ENCODE measurements around the gene P2RX4.
"Not testable (repeated sequence)": the region's sequence is repeated elsewhere in the genome, so short reads cannot be mapped to it uniquely, and the experiment has no call there.

P2RX4 gene

GRCh38 chr12:121218588-121219352, 8.8 kb downstream of the P2RX4 start:
- no peak for DNase-seq (ENCODE audit: low read depth in 1 of 2, low spot score in 1 of 2)

- DNase-seq (ENCODE audit: low read depth in 1 of 2, low spot score in 1 of 2), result no peak
Measured at GRCh38 chr12:121219353-121219986, 9.5 kb downstream of the P2RX4 start.

DNA sequence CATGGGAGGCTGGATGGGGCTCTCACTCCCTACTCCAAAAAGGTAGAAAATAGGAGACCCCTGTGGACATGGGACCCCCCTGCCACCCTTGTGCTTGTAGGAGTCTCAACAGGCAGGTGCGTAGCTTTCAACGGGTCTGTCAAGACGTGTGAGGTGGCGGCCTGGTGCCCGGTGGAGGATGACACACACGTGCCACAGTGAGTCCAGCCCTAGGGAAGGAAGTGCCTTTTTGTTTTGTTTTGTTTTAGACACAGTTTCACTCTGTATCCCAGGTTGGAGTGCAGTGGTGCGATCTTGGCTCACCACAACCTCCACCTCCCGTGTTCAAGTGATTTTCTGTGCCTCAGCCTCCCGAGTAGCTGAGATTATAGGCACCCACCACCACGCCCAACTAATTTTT, 12.9 kb downstream of the P2RX4 start:
- no peak for DNase-seq (ENCODE audit: low read depth in 1 of 2, low spot score in 1 of 2)

DNA sequence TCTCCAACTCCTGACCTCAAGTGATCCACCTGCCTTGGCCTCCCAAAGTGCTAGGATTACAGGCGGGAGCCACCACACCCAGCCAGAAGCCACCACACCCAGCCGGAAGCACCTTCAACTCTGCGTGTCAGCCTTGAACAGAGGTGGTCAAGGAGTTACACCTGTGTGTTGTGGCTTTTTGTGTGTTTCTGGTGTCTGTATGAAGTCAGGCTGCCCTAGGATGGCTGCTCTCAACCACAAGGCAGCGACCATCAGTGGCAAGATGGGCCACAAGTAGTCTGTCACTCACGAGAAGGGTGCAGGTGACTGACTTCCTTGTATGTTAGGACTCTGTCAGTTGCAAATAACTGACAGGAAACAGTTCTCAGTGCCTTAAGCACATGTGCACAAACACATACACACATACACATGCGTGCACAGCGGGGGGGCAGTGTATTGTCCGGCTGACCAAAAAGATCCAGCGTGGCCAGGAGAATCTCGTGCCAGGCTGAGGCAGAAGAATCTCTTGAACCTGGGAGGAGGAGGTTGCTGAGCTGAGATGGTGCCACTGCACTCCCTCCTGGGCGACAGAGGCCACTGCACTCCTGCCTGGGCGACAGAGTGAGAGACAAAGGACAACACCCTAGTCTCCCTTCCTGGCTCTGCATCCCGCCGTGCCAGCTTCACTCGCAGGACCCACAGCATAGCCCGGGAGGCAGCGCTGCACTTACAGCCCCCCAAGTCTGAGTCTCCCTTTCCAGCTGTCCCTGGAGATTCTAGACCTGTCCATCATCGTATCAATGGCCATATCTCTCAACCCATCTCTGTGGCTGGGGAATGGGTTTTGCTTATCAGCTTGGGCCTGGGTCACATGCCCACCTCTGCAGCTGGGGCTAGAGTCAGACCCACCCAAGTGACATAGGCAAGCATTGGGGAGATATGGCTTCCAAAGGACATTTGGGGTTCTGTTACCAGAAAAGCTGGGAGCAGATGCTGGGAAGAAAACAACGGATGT, 13.7 kb downstream of the P2RX4 start:
- no peak for DNase-seq (ENCODE audit: low read depth in 1 of 2, low spot score in 1 of 2)

- DNase-seq (ENCODE audit: low read depth in 1 of 2, low spot score in 1 of 2), result no peak
Measured at GRCh38 chr12:121224591-121224990, 14.7 kb downstream of the P2RX4 start.

GRCh38 chr12:121226399-121226798, 16.5 kb downstream of the P2RX4 start:
- no peak for DNase-seq (ENCODE audit: low read depth in 1 of 2, low spot score in 1 of 2)

DNA sequence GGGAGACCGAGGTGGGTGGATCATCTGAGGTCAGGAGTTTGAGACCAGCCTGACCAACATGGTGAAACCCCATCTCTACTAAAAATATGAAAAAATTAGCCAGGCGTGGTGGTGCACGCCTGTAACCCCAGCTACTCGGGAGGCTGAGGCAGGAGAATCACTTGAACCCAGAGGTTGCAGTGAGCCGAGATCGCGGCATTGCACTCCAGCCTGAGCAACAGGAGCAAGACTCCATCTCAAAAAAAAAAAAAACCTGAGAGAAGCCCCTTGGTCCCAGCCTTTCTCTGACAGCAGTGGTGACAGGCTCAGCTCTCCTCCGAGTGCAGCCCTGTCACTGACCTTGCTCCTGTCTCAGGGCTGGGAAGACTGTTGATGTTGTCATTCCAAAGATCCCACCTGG, 16.9 kb downstream of the P2RX4 start:
- DNase-seq (ENCODE audit: low read depth in 1 of 2, low spot score in 1 of 2), result not testable (repeated sequence)

GRCh38 chr12:121227294-121227693, 17.4 kb downstream of the P2RX4 start:
- DNase-seq (ENCODE audit: low read depth in 1 of 2, low spot score in 1 of 2), result no peak

DNA sequence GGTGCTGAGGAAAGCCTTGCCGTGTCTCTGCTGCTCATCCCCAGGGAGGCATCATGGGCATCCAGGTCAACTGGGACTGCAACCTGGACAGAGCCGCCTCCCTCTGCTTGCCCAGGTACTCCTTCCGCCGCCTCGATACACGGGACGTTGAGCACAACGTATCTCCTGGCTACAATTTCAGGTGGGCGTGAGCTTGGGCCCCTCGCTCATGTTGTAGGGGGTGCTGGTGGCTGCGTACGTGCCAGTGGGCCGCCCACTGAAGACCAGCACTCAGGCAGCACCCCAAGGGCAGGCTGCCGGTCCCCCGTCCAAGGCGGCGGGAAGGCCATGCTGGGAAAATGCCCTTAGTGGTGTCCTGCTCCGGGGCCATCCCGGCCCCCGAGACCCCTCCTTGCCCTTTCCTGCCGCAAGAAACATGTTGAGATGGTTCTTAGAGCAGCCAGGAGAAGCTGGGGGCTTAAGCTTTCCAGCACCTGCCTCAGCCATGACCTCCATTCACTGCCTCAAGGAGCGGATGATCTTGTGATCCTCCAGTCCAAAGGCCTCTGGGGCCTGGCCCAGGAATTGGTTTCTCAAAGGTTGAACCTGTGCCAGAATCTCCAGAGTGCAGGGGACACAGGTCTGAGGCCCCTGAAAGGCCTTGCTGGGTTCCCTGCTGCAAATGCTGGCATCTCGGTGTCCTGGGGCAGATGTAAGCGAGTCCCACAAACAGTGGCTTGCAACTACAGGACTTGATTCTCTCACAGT, 19.2 kb downstream of the P2RX4 start:
- DNase-seq (ENCODE audit: low read depth in 1 of 2, low spot score in 1 of 2), result no peak

GRCh38 chr12:121229826-121230537, 20.1 kb downstream of the P2RX4 start:
- DNase-seq (ENCODE audit: low read depth in 1 of 2, low spot score in 1 of 2), result not testable (repeated sequence)

GRCh38 chr12:121230538-121230907, 20.6 kb downstream of the P2RX4 start:
- no peak for DNase-seq (ENCODE audit: low read depth in 1 of 2, low spot score in 1 of 2)

DNA sequence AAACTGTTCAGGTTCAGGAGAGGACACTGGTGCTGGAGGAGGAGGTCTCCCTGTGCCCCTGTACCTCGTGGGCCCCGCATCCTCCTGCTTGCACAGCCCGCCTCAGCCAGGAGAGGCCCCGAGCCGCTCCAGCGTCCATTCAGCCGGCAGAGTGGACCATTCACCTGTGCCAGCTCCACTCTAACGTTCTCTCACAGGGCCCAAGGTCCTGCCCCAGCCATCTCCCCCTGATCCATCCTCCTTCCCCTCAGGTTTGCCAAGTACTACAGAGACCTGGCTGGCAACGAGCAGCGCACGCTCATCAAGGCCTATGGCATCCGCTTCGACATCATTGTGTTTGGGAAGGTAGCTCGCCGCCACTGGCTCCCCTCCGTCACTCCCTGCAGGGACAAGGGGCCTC, 22.2 kb downstream of the P2RX4 start:
- DNase-seq (ENCODE audit: low read depth in 1 of 2, low spot score in 1 of 2), result no peak

GRCh38 chr12:121232977-121233627, 23.2 kb downstream of the P2RX4 start:
- no peak for DNase-seq (ENCODE audit: low read depth in 1 of 2, low spot score in 1 of 2)

GRCh38 chr12:121233628-121234020, 23.7 kb downstream of the P2RX4 start:
- DNase-seq (ENCODE audit: low read depth in 1 of 2, low spot score in 1 of 2), result no peak

- no peak for DNase-seq (ENCODE audit: low read depth in 1 of 2, low spot score in 1 of 2)
Measured at GRCh38 chr12:121236776-121237175, 26.8 kb downstream of the P2RX4 start.

- no peak for DNase-seq (ENCODE audit: low read depth in 1 of 2, low spot score in 1 of 2)
Measured at GRCh38 chr12:121237415-121237814, 27.5 kb downstream of the P2RX4 start.

- no peak for DNase-seq (ENCODE audit: low read depth in 1 of 2, low spot score in 1 of 2)
Measured at GRCh38 chr12:121238086-121238485, 28.2 kb downstream of the P2RX4 start.

GRCh38 chr12:121238604-121239350, 28.8 kb downstream of the P2RX4 start:
- DNase-seq (ENCODE audit: low read depth in 1 of 2, low spot score in 1 of 2), result no peak

Measured in activated CD4-positive, alpha-beta T cell treated with anti-CD3 and anti-CD28 coated beads, Interleukin-2, amount 50 U/mL, for 24 hours (primary cell).